Prostate gland (tissue), 2 donors: Measurements from ENCODE around the gene ETV6. TPM values are rescaled to one million over a fixed set of nuclear protein-coding genes. Genes with fewer than 3 reads are reported as not detected.

Experiments used
- DNase-seq: peaks from one replicate; pipeline ENCODE4 v3.0.0-alpha.2; 2019; ENCODE audit warnings: low spot score
- H3K27ac ChIP-seq, 2 donors: fragments of 200-600 bp; sonication (generic); 2 replicates each; pipeline ENCODE4 v1.5.1; 2017 to 2019
- H3K27me3 ChIP-seq: fragments of 200-600 bp; sonication (generic); replicated peaks from 2 replicates; pipeline ENCODE4 v1.5.1; 2019; ENCODE audit not compliant: insufficient read depth
- H3K36me3 ChIP-seq, 2 donors: fragments of 200-600 bp; sonication (generic); 1 replicate in 1 of 2; 2 replicates in 1 of 2; pipeline versions ENCODE4 v1.5.1 to v1.8.1; 2017 to 2019
- H3K4me1 ChIP-seq: fragments of 200-600 bp; sonication (generic); replicated peaks from 2 replicates; pipeline ENCODE4 v1.5.1; 2019
- H3K4me3 ChIP-seq, 2 donors: fragments of 200-600 bp; sonication (generic); 2 replicates each; pipeline ENCODE4 v1.5.1; 2017 to 2019
- H3K9me3 ChIP-seq: fragments of 200-600 bp; sonication (generic); 2 replicates; pipeline ENCODE4 v1.5.1; 2017
- CTCF ChIP-seq, 4 experiments: fragments of 200-600 bp in 2 of 4; fragments of 450-650 bp in 2 of 4; sonication (generic) in 2 of 4; IDR thresholded peaks; 1 replicate in 3 of 4; 2 replicates in 1 of 4; pipeline ENCODE4 v1.5.1; 2016 to 2019; ENCODE audit warnings: antibody characterized with exemption in 4 of 4, mild to moderate bottlenecking in 2 of 4, moderate library complexity in 2 of 4
- POLR2A ChIP-seq: fragments of 450-650 bp; IDR thresholded peaks from one replicate; pipeline ENCODE4 v1.6.1; 2016; ENCODE audit warnings: antibody characterized with exemption, mild to moderate bottlenecking
- POLR2AphosphoS5 ChIP-seq: sonication (generic); formaldehyde crosslinking; IDR thresholded peaks from one replicate; pipeline ENCODE4 v1.6.1; 2017; ENCODE audit warnings: antibody characterized with exemption
- WGBS: methylation state at CpG from one replicate; pipeline ENCODE4 v1.1.5; 2018; 5-methylcytosine and 5-hydroxymethylcytosine counted together
- intact Hi-C: fragments of 100-400 bp; cut with DNase I; formaldehyde crosslinking; loops from one replicate; pipeline ENCODE4 v1.14.2; 2022
- total RNA-seq, 2 donors: library from RNA; depleted of rRNA; stranded (reverse); fragments of >200 nt; gene quantifications; one replicate each; pipeline ENCODE4 v1.1.0, GENCODE V29; 2016

The ETV6 gene
- total RNA-seq, 2 donors from 2014 or later = 26.7 to 33.6 TPM

DNA sequence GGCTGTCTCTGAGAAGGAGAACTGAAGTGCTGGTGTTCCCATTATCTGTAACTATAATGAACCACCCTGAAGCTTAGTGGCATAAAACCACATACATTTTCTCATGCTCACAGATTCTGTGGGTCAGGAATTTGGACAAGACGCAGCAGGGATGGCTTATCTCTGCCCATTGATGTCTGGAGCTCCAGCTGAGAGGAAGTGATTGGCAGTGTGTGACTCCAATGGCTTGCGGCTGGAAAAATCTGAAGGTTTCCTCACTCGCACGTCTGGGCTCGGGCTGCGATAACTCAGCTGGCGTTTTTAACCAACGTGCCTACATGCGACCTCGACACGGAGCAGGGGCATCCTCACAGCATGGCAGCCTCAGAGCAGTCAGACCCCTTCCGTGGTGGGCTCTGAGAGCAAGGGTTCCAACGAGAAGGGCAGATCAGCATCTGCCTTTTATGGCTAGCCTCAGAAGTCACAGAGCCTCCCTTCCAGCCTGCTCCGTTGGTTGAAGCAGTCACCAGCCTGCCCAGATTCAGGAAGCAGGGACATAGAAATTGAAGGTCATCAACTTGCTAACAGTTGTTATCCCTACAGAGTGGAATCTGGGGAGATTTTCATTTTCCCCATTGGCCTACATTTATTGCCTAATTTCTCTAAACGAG is 277.9 kb downstream of the ETV6 start:
- Histone ChIP-seq H3K27ac (no peak overlapping the region), H3K9me3 (no peaks in the 10 kb centered on the region), H3K27me3 (no peaks in the 10 kb centered on the region), H3K4me3 (no peak overlapping the region), H3K36me3 (no peaks in the 10 kb centered on the region), H3K4me1 (no peaks in the 10 kb centered on the region)
- TF ChIP-seq CTCF (IDR thresholded peaks at IDR 0.05) (no peak), POLR2A (no peak), POLR2AphosphoS5 (no peak)
- intact Hi-C loops = no loop called here
- WGBS = 76% methylated on average over 15 of the region's 15 CpGs
- DNase-seq = no peak

- WGBS = 97% methylated on average over 3 of the region's 3 CpGs
- DNase-seq = no peak
- no peaks in the 10 kb centered on the region for H3K9me3 ChIP-seq
- H3K27me3 ChIP-seq = no peaks in the 10 kb centered on the region
- H3K36me3 ChIP-seq = no peaks in the 10 kb centered on the region
- TF ChIP-seq POLR2AphosphoS5 (no peak), POLR2A (no peak), CTCF (IDR thresholded peaks at IDR 0.05) (no peak)
- intact Hi-C loops = no loop called here
- H3K27ac ChIP-seq = no peak overlapping the region
- H3K4me1 ChIP-seq = no peaks in the 10 kb centered on the region
- H3K4me3 ChIP-seq = no peak overlapping the region
Measured at GRCh38 chr12:11929714-11930113, 280.2 kb downstream of the ETV6 start.

GRCh38 chr12:11939223-11939622 is 289.7 kb downstream of the ETV6 start:
- Histone ChIP-seq H3K36me3 (no peaks in the 10 kb centered on the region), H3K4me1 (no peaks in the 10 kb centered on the region), H3K27ac (no peak overlapping the region), H3K9me3 (no peaks in the 10 kb centered on the region), H3K4me3 (no peak overlapping the region), H3K27me3 (no peaks in the 10 kb centered on the region)
- intact Hi-C loops = no loop called here
- TF ChIP-seq POLR2AphosphoS5 = no peak
- 97% methylated on average over 4 of the region's 4 CpGs for WGBS
- DNase-seq = no peak

- H3K36me3 ChIP-seq = no peaks in the 10 kb centered on the region
- H3K27me3 ChIP-seq = no peaks in the 10 kb centered on the region
- whole genome bisulfite sequencing = 52% methylated on average over 1 of the region's 1 CpG
- intact Hi-C loops = no loop called here
- no peak for DNase-seq
- TF ChIP-seq POLR2A = no peak
- no peak for TF ChIP-seq CTCF (IDR thresholded peaks at IDR 0.05)
- TF ChIP-seq POLR2AphosphoS5 = no peak
- H3K4me3 ChIP-seq = no peak overlapping the region
- no peaks in the 10 kb centered on the region for H3K4me1 ChIP-seq
- H3K27ac ChIP-seq = no peak overlapping the region
- no peaks in the 10 kb centered on the region for H3K9me3 ChIP-seq
Measured at GRCh38 chr12:11941606-11942337, 292.3 kb downstream of the ETV6 start.

- intact Hi-C loops = no loop called here
- Histone ChIP-seq H3K4me3 (no peak overlapping the region), H3K9me3 (no peaks in the 10 kb centered on the region), H3K36me3 (no peaks in the 10 kb centered on the region), H3K27ac (no peak overlapping the region), H3K4me1 (no peaks in the 10 kb centered on the region), H3K27me3 (no peaks in the 10 kb centered on the region)
- WGBS = 65% methylated on average over 12 of the region's 12 CpGs
- DNase-seq = no peak
- TF ChIP-seq POLR2AphosphoS5 = no peak
- no peak for TF ChIP-seq POLR2A
- no peak for TF ChIP-seq CTCF (IDR thresholded peaks at IDR 0.05)
Measured at GRCh38 chr12:11943919-11944700, 294.6 kb downstream of the ETV6 start.
